Hepatocyte (in vitro differentiated cells): ENCODE data around the gene AUH. TPM values are rescaled to one million over a fixed set of nuclear protein-coding genes. Genes with fewer than 3 reads are reported as not detected.

ENCODE experiments used
- DNase-seq: peaks from one replicate; pipeline ENCODE4 v3.0.0-alpha.2; 2016; ENCODE audit warnings: low spot score
- H2AFZ ChIP-seq: fragments of 200-600 bp; sonication (generic); 2 replicates; pipeline ENCODE4 v1.6.0; 2016; ENCODE audit warnings: antibody characterized with exemption, mild to moderate bottlenecking
- H3K27ac ChIP-seq: fragments of 200-600 bp; sonication (generic); 2 replicates; pipeline ENCODE4 v1.5.1; 2016; ENCODE audit warnings: mild to moderate bottlenecking
- H3K27me3 ChIP-seq: fragments of 200-600 bp; sonication (generic); 2 replicates; pipeline ENCODE4 v1.6.1; 2016
- H3K36me3 ChIP-seq: fragments of 200-600 bp; sonication (generic); replicated peaks from 2 replicates; pipeline ENCODE4 v1.5.1; 2016; ENCODE audit warnings: low read depth; ENCODE audit not compliant: insufficient read depth
- H3K4me1 ChIP-seq: fragments of 200-600 bp; sonication (generic); 2 replicates; pipeline ENCODE4 v1.5.1; 2016; ENCODE audit warnings: mild to moderate bottlenecking, moderate library complexity; ENCODE audit not compliant: insufficient read depth
- H3K4me2 ChIP-seq: fragments of 200-600 bp; sonication (generic); 2 replicates; pipeline ENCODE4 v1.6.0; 2016
- H3K4me3 ChIP-seq: fragments of 200-600 bp; sonication (generic); 2 replicates; pipeline ENCODE4 v1.5.1; 2016; ENCODE audit warnings: mild to moderate bottlenecking
- H3K79me2 ChIP-seq: fragments of 200-600 bp; sonication (generic); 2 replicates; pipeline ENCODE4 v1.6.0; 2017; ENCODE audit warnings: mild to moderate bottlenecking
- H3K9me2 ChIP-seq: fragments of 200-600 bp; sonication (generic); replicated peaks from 2 replicates; pipeline ENCODE4 v1.6.0; 2017; ENCODE audit warnings: mild to moderate bottlenecking; ENCODE audit not compliant: insufficient read depth
- H3K9me3 ChIP-seq: fragments of 200-600 bp; sonication (generic); 2 replicates; pipeline ENCODE4 v1.5.1; 2016; ENCODE audit warnings: low read depth, mild to moderate bottlenecking
- H4K20me1 ChIP-seq: fragments of 200-600 bp; sonication (generic); 2 replicates; pipeline ENCODE4 v1.6.0; 2016; ENCODE audit warnings: mild to moderate bottlenecking; ENCODE audit not compliant: insufficient read depth, poor library complexity, severe bottlenecking
- CTCF ChIP-seq: fragments of 200-600 bp; sonication (generic); IDR thresholded peaks from 2 replicates; pipeline ENCODE4 v1.5.1; 2016; ENCODE audit warnings: antibody characterized with exemption, mild to moderate bottlenecking; ENCODE audit not compliant: poor library complexity
- EZH2 ChIP-seq: fragments of 200-600 bp; sonication (generic); IDR thresholded peaks from 2 replicates; pipeline ENCODE4 v1.6.1; 2016; ENCODE audit warnings: antibody characterized with exemption, mild to moderate bottlenecking, borderline replicate concordance
- EZH2phosphoT487 ChIP-seq: fragments of 200-600 bp; sonication (generic); IDR thresholded peaks from one replicate; pipeline ENCODE4 v1.6.1; 2018; ENCODE audit warnings: antibody characterized with exemption, mild to moderate bottlenecking, low read depth, moderate library complexity; ENCODE audit not compliant: unreplicated experiment, severe bottlenecking
- WGBS: methylation state at CpG from one replicate; pipeline ENCODE4 v1.1.6; 2016; ENCODE audit warnings: low lambda C conversion rate; ENCODE audit errors: missing lambda C conversion rate; 5-methylcytosine and 5-hydroxymethylcytosine counted together
- polyA plus RNA-seq: library from polyadenylated mRNA; unstranded; fragments of >200 nt; fragmentation: Nextera tagmentation; extraction: Ambion mirVana; gene quantifications from 2 replicates; pipeline ENCODE4 v1.2.1, GENCODE V29; 2016
- total RNA-seq: library from RNA; depleted of rRNA; stranded (reverse); fragments of >200 nt; gene quantifications from 2 replicates; pipeline ENCODE4 v1.2.3, GENCODE V29; 2014

AUH gene
- total and polyA plus RNA-seq, 2 experiments from 2014 or later = 19.5 to 25.0 TPM

DNA sequence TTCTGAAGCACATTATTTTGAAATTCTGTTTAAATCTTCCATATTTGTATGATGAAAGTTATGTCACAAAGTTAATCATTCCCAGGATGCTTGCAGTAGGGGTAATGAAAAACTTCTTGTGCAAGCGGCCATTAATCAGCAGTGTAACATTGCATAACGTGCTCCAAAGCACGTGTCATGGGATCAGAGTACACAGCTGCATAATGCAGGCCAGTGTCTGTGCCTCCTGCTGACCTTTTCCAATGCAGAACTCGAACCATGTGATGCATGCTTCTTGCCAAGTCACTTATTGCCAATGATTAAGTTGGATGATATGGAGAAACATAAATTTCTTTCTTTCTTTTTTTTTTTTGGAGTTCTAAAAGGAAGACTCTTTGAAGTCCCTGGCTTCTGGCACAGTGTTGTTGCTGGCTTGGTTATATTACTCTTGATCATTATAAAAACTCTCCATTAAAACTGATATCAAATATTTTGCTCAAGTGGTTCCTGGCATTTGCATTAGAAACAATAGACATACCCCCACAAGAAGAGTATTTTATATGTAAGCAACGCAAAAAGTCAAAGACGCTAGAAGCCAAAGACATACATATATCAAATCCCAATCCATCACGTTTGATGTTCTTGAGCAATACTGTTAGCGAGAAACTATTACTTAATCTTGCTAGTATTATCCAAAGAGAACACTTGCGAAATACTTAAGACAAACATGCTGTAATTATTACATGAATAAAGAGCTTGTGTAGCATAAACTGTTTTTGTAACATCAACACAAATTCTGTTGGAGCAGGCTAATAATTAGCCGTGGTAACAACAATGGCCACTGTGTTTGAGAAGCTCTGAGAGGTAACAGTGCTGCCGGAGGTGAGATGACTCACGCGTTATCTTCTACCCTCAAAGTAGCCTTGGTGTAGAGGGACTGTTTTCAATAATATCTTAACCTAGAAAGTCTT, 164.2 kb downstream of the AUH start:
- H3K79me2 ChIP-seq = no peaks in the 10 kb centered on the region
- peak; percentile 90 for DNase-seq
- peak overlapping the region; percentile 100 for H3K27ac ChIP-seq
- H3K4me2 ChIP-seq = peak overlapping the region; percentile 40
- no peaks in the 10 kb centered on the region for H3K9me3 ChIP-seq
- H3K36me3 ChIP-seq = no peaks in the 10 kb centered on the region
- no peaks in the 10 kb centered on the region for H3K27me3 ChIP-seq
- H2AFZ ChIP-seq = no peak overlapping the region
- peaks cover 47% of the 10 kb centered on the region for H3K4me1 ChIP-seq
- H4K20me1 ChIP-seq = no peaks in the 10 kb centered on the region
- 27% methylated on average over 13 of the region's 13 CpGs for WGBS
- TF ChIP-seq CTCF = no peak
- no peak for TF ChIP-seq EZH2phosphoT487
- no peak for TF ChIP-seq EZH2
- no peak overlapping the region for H3K4me3 ChIP-seq
- no peaks in the 10 kb centered on the region for H3K9me2 ChIP-seq

- no peaks in the 10 kb centered on the region for H3K9me2 ChIP-seq
- 94% methylated on average over 8 of the region's 8 CpGs for WGBS
- H3K27ac ChIP-seq = peak overlapping the region; percentile 100
- no peaks in the 10 kb centered on the region for H3K36me3 ChIP-seq
- H3K4me1 ChIP-seq = peaks cover 55% of the 10 kb centered on the region
- H2AFZ ChIP-seq = no peak overlapping the region
- no peaks in the 10 kb centered on the region for H3K9me3 ChIP-seq
- H3K79me2 ChIP-seq = no peaks in the 10 kb centered on the region
- no peaks in the 10 kb centered on the region for H4K20me1 ChIP-seq
- TF ChIP-seq CTCF (no peak), EZH2phosphoT487 (no peak), EZH2 (no peak)
- peak overlapping the region; percentile 7 for H3K4me2 ChIP-seq
- DNase-seq = no peak
- no peak overlapping the region for H3K4me3 ChIP-seq
- no peaks in the 10 kb centered on the region for H3K27me3 ChIP-seq
These were observed 165.4 kb downstream of the AUH start for GRCh38 chr9:91196103-91196950.

GRCh38 chr9:91195372-91196012, 166.2 kb downstream of the AUH start:
- 91% methylated on average over 5 of the region's 5 CpGs for WGBS
- Histone ChIP-seq H3K79me2 (no peaks in the 10 kb centered on the region), H3K9me2 (no peaks in the 10 kb centered on the region), H3K4me3 (no peak overlapping the region), H3K27me3 (no peaks in the 10 kb centered on the region), H3K36me3 (no peaks in the 10 kb centered on the region), H3K9me3 (no peaks in the 10 kb centered on the region), H3K27ac (peak overlapping the region; percentile 100), H3K4me2 (peak overlapping the region; percentile 87), H4K20me1 (no peaks in the 10 kb centered on the region), H3K4me1 (peaks cover 55% of the 10 kb centered on the region), H2AFZ (no peak overlapping the region)
- no peak for DNase-seq
- no peak for TF ChIP-seq EZH2phosphoT487
- TF ChIP-seq EZH2 = no peak
- TF ChIP-seq CTCF = no peak
